Measurements from ENCODE around the gene PLCG1.

PLCG1 gene

DNA sequence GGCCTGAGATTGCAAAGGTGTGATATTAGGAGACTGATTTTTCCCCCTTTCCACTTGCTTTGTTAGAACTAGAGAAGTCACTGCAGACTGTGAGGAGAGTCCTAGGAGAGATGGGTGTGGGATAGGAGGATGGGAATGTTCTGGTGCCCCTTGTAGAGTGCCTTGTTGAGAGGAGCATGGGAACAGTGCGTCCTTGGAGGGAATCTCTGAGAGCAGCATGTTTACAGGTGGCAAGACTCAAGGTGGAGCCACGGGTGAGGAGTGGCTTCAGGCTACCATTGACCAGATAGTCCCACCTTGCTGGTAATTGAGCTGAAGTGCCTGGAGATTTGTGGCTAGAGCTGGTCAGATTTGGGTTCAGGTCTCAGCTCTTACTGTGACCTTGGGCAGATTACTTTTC, 6.0 kb downstream of the PLCG1 start:
- DNase-seq: no peak

- DNase-seq: no peak
These were observed 8.0 kb downstream of the PLCG1 start for GRCh38 chr20:41145317-41145716.

- DNase-seq: no peak
These were observed 8.7 kb downstream of the PLCG1 start for GRCh38 chr20:41145821-41146620.

DNA sequence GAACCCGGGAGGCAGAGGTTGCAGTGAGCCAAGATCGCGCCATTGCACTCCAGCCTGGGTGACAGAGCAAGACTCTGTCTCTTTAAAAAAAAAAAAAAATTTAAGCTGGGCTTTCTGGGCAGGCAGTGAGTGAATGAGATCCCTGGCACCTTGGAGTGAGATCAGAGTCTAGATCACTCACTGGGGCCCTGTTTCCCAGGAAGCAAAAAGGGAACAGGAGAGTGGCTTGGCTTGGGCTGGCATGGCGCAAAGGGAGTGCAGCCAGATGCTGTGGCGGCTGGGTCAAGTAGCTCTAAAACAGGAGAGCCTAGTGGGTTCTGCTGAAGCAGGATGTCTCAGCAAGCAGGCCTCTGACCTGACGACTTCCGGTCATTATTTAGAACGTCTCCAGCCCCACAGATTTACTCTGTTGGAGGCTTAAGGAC, 10.4 kb downstream of the PLCG1 start:
- no peak for DNase-seq

DNA sequence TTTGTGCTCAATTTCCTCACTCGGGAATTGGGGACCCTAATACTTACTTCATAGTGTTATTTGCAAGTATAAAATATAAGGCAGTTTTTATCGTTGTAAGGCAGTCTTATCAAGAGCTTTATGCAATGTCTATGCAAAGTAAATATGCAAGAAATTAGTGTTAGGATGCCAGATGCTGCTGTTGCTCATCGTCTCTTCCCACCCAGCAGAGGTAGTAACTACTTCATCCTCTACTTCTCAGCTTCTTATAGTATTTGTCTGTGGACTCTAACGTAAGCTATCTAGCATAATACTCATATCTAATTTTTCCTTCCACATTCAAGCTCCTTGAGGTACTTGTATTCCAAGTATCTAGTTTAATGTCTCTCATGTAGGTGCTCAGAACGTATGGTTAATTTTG, 11.6 kb downstream of the PLCG1 start:
- no peak for DNase-seq

DNA sequence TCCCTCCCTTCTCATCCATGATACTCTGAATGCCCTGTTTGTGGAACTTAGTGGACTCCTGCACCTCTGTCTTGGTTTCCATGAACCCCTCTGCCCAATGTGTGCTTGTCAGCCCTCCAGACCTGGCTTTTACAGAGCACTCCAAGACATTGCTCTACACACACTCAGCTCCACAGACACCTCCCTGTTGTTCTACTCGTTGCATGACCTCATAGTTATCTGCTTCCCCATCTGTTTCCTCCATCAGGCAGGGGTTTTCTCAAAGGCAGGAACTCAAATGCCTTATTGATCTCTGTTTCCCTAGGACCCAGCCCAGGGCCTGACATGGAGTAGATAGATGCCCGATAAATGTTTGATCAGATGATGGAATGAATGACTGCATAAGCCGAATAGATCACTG, 13.3 kb downstream of the PLCG1 start:
- DNase-seq: no peak

DNA sequence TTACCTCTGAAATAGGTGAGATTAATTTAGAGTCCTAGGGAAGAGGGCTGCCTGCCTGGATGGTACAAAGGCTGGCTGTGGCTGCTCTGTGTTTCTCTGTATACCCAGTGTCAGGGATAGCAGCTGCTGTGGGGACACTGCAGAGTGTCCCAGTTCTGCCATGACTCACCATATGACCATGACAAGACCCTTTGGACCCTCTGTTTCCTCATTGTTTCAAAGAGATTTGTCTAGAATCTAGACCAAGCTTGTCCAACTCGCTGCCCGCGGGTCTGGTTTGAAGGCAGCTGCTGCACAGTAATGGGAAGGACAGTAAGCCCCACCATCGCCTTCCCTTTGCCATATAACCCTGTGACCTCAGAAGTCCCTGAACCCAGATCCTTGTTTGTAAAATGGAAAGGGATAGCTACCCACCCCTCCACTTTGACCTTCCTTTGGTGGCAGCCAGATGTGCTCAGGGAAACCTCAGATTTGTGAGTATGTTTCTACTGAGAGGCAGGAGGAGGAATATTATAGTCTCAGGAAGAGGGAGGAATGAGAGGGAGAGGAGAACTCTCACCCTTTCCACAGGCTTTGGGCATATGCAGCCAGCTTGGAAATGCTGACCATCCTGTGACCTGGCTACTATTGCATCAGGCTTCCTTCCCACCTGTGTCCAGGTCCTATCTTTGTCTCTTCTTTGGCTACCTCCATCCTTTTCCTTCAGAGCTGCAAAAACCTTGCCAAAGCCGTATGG, 14.0 kb downstream of the PLCG1 start:
- no peak for DNase-seq

GRCh38 chr20:41152108-41152757, 14.9 kb downstream of the PLCG1 start:
- DNase-seq: no peak

DNA sequence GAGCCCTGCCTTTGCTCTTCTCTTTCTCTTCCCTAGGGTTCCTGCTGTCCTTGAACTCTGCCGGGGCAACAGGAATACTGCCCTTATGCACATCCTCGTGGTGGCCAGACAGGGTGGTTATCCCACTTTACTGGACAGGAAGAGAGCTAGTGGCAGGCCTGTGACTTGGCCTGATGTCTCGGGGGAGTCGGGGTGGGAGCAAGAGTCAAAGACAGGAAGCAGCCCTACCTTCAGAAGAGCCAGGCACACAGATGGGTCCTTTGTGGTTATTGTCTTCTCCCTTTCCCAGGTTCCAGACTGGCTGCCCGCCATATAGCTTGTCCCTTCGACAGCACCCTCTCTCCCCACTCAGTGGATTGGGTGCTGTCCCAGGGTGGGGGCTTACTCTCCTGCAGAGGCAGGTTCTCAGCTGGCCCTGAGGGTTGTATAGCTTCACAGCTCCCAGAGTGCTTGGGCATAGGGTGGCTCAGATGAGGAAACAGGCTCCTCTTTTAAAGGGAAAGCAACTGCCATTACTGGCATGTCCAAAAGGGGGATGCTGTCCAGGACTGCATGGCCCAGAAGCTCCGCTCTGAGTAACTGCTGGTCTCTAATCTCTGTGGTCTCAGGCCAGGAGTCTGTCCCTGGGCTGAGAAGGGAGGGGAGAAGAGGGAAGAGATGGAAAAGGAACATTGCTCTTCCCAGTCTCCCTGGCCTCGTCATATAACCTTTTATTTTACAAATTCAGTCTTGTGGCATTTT, 17.3 kb downstream of the PLCG1 start:
- DNase-seq: no peak

DNA sequence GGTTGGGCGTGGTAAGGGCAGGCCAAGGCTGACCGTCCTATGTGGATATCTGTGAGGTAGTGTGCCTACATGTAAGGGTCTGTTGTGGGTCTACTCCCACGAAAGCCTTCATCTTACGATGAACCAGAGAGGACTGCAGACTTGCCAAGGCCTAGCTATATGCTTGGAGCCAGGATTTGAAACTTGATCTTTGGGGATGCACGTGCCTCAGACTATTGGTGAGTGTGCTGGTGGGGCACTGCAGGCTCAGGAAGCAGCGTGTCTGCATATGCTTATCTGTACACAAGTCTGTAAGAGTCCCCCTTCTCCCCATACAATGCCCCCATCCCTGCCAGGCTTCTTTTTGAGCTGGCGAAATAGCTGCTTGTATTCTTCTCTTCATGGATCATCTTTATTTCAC, 17.9 kb downstream of the PLCG1 start:
- DNase-seq: no peak

DNA sequence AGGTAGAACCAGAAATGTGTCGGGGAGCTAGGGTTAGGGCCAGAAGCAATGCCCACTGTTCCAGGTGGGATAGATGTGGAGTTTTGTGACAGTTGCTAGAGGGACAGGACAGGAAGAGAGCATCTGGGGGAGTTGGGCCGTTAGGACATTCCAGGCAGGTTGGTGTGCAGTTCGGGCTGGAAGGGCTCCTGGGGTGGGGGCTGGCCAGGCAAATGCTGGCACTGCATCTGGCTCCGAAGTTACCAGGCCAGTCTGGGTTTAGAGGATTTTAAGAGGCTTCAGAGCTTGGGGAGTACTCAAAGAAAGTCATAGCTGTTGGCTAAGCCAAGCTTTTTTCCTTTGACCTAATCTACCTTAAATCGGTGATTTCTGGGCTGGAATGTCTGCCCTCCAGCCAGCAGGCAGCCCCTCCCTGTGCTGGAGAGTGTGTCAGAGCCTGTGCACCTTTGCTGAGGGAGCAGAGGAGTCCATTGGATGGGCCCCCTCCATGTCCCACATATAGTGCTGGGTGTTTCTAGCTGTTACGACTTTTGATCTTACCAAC, 20.8 kb downstream of the PLCG1 start:
- no peak for DNase-seq

GRCh38 chr20:41159547-41159946, 22.2 kb downstream of the PLCG1 start:
- no peak for DNase-seq

DNA sequence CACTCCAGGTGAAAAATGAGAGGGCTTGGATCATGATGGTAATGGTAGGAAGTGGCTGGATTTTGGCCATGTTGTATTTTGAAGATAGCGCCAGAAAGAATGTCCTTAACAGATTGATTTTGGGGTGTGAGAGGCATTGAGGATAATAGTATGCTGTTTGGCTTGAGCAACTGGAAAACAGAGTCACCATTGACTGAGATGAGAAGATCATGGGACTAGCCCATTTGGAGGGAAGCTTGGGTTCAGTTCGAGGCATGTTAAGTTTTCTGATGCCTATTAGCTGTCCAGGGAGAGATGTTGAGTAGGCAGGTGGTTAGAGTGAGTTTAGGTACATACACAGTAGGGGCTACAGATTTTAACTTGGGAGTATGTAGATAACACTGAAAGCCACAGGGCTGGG, 23.3 kb downstream of the PLCG1 start:
- DNase-seq: no peak

DNA sequence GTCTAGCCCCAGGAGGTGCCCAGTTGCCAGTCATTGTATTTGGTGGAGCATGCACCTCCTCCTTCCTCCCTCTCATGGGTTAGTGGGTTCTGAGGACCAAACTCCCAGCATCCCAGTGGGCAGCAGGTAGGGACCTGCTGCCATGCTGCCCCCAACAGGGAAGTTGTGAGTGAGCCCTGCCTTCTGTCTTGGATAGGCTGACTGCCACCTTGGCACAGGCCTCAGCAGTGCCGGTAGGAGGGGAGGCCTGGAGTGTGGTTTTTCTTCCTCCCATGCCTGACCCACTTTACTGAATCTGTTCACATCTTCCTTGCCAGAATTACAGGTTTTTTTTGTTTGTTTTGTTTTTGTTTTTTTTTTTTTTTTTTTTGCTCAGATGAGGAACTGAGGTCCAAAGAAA, 24.5 kb downstream of the PLCG1 start:
- DNase-seq: no peak

GRCh38 chr20:41162396-41162795, 25.1 kb downstream of the PLCG1 start:
- no peak for DNase-seq

DNA sequence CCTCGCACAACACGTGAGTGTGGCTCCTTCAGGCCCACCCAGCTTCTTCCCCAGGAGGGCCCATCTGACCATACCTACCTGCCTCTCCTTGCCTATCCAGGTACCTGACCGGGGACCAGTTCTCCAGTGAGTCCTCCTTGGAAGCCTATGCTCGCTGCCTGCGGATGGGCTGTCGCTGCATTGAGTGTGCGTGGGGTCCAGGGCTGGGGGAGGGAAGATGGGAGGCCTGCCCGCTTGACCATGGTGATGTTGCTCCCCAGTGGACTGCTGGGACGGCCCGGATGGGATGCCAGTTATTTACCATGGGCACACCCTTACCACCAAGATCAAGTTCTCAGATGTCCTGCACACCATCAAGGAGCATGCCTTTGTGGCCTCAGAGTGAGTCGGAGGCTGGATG, 26.5 kb downstream of the PLCG1 start:
- DNase-seq: no peak

GRCh38 chr20:41165001-41165882, 27.9 kb downstream of the PLCG1 start:
- DNase-seq: no peak

GRCh38 chr20:41166201-41167117, 29.1 kb downstream of the PLCG1 start:
- no peak for DNase-seq

- DNase-seq: no peak
These were observed 29.8 kb downstream of the PLCG1 start for GRCh38 chr20:41167118-41167470.

DNA sequence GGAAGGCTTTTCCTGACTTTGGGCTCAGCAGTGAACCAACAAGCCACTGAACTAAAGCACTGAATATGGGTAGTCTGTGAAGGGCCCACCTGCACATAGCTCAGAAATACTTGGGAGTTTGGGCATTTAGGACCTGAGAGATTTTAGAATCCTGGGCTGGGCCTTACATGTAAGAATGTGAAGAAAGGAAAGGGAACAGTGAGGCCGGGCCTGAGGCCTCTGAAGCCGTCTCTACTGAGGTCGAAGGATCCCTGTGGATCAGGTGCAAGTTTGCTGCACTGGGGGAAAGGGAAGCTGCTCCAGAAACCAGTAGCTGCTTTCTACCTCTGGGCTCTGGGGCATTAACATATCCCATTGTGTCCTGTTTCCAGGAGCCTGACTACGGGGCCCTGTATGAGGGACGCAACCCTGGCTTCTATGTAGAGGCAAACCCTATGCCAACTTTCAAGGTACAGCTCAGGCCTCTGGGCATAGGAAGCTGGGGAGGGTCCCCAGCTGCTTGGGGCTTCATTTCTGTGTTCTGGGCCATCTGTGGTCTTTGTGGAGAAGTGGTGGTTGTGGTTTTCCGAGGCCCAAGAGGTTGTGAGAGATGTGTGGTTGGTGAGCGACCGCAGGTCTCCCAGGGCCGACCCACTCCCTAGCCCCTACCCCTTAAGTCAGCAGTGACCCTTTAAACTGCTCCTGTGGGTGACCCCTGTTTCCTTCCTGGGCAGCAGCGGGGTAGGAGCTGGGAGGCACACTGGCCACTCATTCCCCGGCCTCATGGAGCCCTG, 30.3 kb downstream of the PLCG1 start:
- DNase-seq: no peak

All from activated naive CD4-positive, alpha-beta T cell (primary cell).